ENCODE measurements around the gene HELQ. TPM values are rescaled to one million over a fixed set of nuclear protein-coding genes. Genes with fewer than 3 reads are reported as not detected.
"Not testable (repeated sequence)": the region's sequence is repeated elsewhere in the genome, so short reads cannot be mapped to it uniquely, and the experiment has no call there.

Gene HELQ
- total RNA-seq = 10 to 100 TPM; 18.2 to 20.6 TPM
- polyA plus RNA-seq (ENCODE audit: insufficient read length in 2 of 2) = 10 to 100 TPM in 1 of 2 donors, 1 to 10 TPM in 1; 9.2 to 10.2 TPM
- long read RNA-seq, donor 1 = 0 reads
- long read RNA-seq, donor 2, partial matches to known transcripts = 7 of 33 reads
- long read RNA-seq, donor 2, other reads (novel, unspliced or antisense) = 26 of 33 reads
- long read RNA-seq, donor 3, partial matches to known transcripts = 0 of 2 reads
- long read RNA-seq, donor 3, other reads (novel, unspliced or antisense) = 0 of 2 reads
- long read RNA-seq, donor 4, transcript HELQ-202 (2 exons, 744 nt) = major isoform, 5 of 14 reads
- long read RNA-seq, donor 4, partial matches to known transcripts = 8 of 14 reads
- long read RNA-seq, donor 4, other reads (novel, unspliced or antisense) = 0 of 14 reads

- no peaks in the 10 kb centered on the region for H3K9me3 ChIP-seq (ENCODE audit: control insufficient read depth, insufficient read depth, low read length)
- WGBS (ENCODE audit: insufficient coverage) = under 1% methylated on average over 53 of the region's 58 CpGs
- peaks cover 7% of the 10 kb centered on the region for H3K4me1 ChIP-seq (ENCODE audit: control insufficient read depth, insufficient read depth, low read length)
- peak within 1 kb of the TSS; percentile 97 for H3K27ac ChIP-seq (ENCODE audit: low read depth, low read length)
- peak; percentile 95 to 100 (median 98) for DNase-seq (ENCODE audit: low read depth in 4 of 6, low spot score in 6 of 6)
- H3K27me3 ChIP-seq (ENCODE audit: control insufficient read depth, insufficient read depth, low read length) = no peaks in the 10 kb centered on the region
- peaks cover 12% of the 10 kb centered on the region for H3K36me3 ChIP-seq (ENCODE audit: control insufficient read depth, insufficient read depth, low read length)
- peak within 1 kb of the TSS; percentile 98 for H3K4me3 ChIP-seq (ENCODE audit: low read depth, low read length)
These were observed at the start of gene HELQ, which contains the start of gene MRPS18C for GRCh38 chr4:83455281-83456183. TSS of gene HELQ (minus strand) at chr4:83455823. CDS start at chr4:83455693, 130 bp downstream. TSS of gene MRPS18C (plus strand) at chr4:83456058. CDS start at chr4:83456078, 20 bp downstream.

GRCh38 chr4:83504996-83505395 lies 49.4 kb upstream of the HELQ start:
- no peak for DNase-seq (ENCODE audit: low read depth in 4 of 6, low spot score in 6 of 6)
- no peak overlapping the region for H3K27ac ChIP-seq (ENCODE audit: low read depth, low read length)
- WGBS (ENCODE audit: insufficient coverage) = 89% methylated on average over 8 of the region's 10 CpGs
- H3K4me1 ChIP-seq (ENCODE audit: control insufficient read depth, insufficient read depth, low read length) = no peaks in the 10 kb centered on the region
- H3K27me3 ChIP-seq (ENCODE audit: control insufficient read depth, insufficient read depth, low read length) = no peaks in the 10 kb centered on the region
- H3K4me3 ChIP-seq (ENCODE audit: low read depth, low read length) = no peak overlapping the region
- H3K36me3 ChIP-seq (ENCODE audit: control insufficient read depth, insufficient read depth, low read length) = no peaks in the 10 kb centered on the region
- H3K9me3 ChIP-seq (ENCODE audit: control insufficient read depth, insufficient read depth, low read length) = no peaks in the 10 kb centered on the region

GRCh38 chr4:83504503-83504902 lies 48.9 kb upstream of the HELQ start:
- 72% methylated on average over 2 of the region's 4 CpGs for WGBS (ENCODE audit: insufficient coverage)
- no peak for DNase-seq (ENCODE audit: low read depth in 4 of 6, low spot score in 6 of 6)

GRCh38 chr4:83503974-83504373 lies 48.4 kb upstream of the HELQ start:
- Histone ChIP-seq H3K27me3 (ENCODE audit: control insufficient read depth, insufficient read depth, low read length) (no peaks in the 10 kb centered on the region), H3K36me3 (ENCODE audit: control insufficient read depth, insufficient read depth, low read length) (no peaks in the 10 kb centered on the region), H3K9me3 (ENCODE audit: control insufficient read depth, insufficient read depth, low read length) (no peaks in the 10 kb centered on the region), H3K4me3 (ENCODE audit: low read depth, low read length) (no peak overlapping the region), H3K27ac (ENCODE audit: low read depth, low read length) (no peak overlapping the region), H3K4me1 (ENCODE audit: control insufficient read depth, insufficient read depth, low read length) (no peaks in the 10 kb centered on the region)
- DNase-seq (ENCODE audit: low read depth in 4 of 6, low spot score in 6 of 6) = no peak

More at GRCh38 chr4:83504503-83504902, 48.9 kb upstream of the HELQ start:
- Histone ChIP-seq H3K9me3 (ENCODE audit: control insufficient read depth, insufficient read depth, low read length) (no peaks in the 10 kb centered on the region), H3K4me1 (ENCODE audit: control insufficient read depth, insufficient read depth, low read length) (no peaks in the 10 kb centered on the region), H3K4me3 (ENCODE audit: low read depth, low read length) (no peak overlapping the region), H3K36me3 (ENCODE audit: control insufficient read depth, insufficient read depth, low read length) (no peaks in the 10 kb centered on the region), H3K27ac (ENCODE audit: low read depth, low read length) (no peak overlapping the region), H3K27me3 (ENCODE audit: control insufficient read depth, insufficient read depth, low read length) (no peaks in the 10 kb centered on the region)

GRCh38 chr4:83501671-83502070 lies 46.0 kb upstream of the HELQ start:
- H3K36me3 ChIP-seq (ENCODE audit: control insufficient read depth, insufficient read depth, low read length); H3K4me1 ChIP-seq (ENCODE audit: control insufficient read depth, insufficient read depth, low read length); H3K27me3 ChIP-seq (ENCODE audit: control insufficient read depth, insufficient read depth, low read length); DNase-seq (ENCODE audit: low read depth in 4 of 6, low spot score in 6 of 6); H3K9me3 ChIP-seq (ENCODE audit: control insufficient read depth, insufficient read depth, low read length); H3K27ac ChIP-seq (ENCODE audit: low read depth, low read length); H3K4me3 ChIP-seq (ENCODE audit: low read depth, low read length): not testable (repeated sequence)
- WGBS (ENCODE audit: insufficient coverage) = 95% methylated on average over 3 of the region's 3 CpGs

- Histone ChIP-seq H3K36me3 (ENCODE audit: control insufficient read depth, insufficient read depth, low read length) (no peaks in the 10 kb centered on the region), H3K4me1 (ENCODE audit: control insufficient read depth, insufficient read depth, low read length) (no peaks in the 10 kb centered on the region), H3K4me3 (ENCODE audit: low read depth, low read length) (no peak overlapping the region), H3K27me3 (ENCODE audit: control insufficient read depth, insufficient read depth, low read length) (no peaks in the 10 kb centered on the region), H3K9me3 (ENCODE audit: control insufficient read depth, insufficient read depth, low read length) (no peaks in the 10 kb centered on the region), H3K27ac (ENCODE audit: low read depth, low read length) (no peak overlapping the region)
- DNase-seq (ENCODE audit: low read depth in 4 of 6, low spot score in 6 of 6) = no peak
- WGBS (ENCODE audit: insufficient coverage) = no CpG with 5 or more reads among the region's 1 CpG
These were observed 42.6 kb upstream of the HELQ start for GRCh38 chr4:83498187-83498586.

GRCh38 chr4:83496085-83496917 lies 40.7 kb upstream of the HELQ start:
- WGBS (ENCODE audit: insufficient coverage) = 61% methylated on average over 5 of the region's 8 CpGs
- not testable (repeated sequence) for H3K27me3 ChIP-seq (ENCODE audit: control insufficient read depth, insufficient read depth, low read length); H3K4me1 ChIP-seq (ENCODE audit: control insufficient read depth, insufficient read depth, low read length); H3K9me3 ChIP-seq (ENCODE audit: control insufficient read depth, insufficient read depth, low read length); H3K4me3 ChIP-seq (ENCODE audit: low read depth, low read length); H3K36me3 ChIP-seq (ENCODE audit: control insufficient read depth, insufficient read depth, low read length); H3K27ac ChIP-seq (ENCODE audit: low read depth, low read length)
- DNase-seq (ENCODE audit: low read depth in 4 of 6, low spot score in 6 of 6) = peak in 1 of 6 donors; percentile 18

GRCh38 chr4:83490876-83491450 lies 35.3 kb upstream of the HELQ start:
- peak in 2 of 6 donors; percentile 9 to 14 for DNase-seq (ENCODE audit: low read depth in 4 of 6, low spot score in 6 of 6)

More at GRCh38 chr4:83490876-83491450, 35.3 kb upstream of the HELQ start:
- no peaks in the 10 kb centered on the region for H3K27me3 ChIP-seq (ENCODE audit: control insufficient read depth, insufficient read depth, low read length)
- H3K9me3 ChIP-seq (ENCODE audit: control insufficient read depth, insufficient read depth, low read length) = no peaks in the 10 kb centered on the region
- H3K4me3 ChIP-seq (ENCODE audit: low read depth, low read length) = no peak overlapping the region
- no peaks in the 10 kb centered on the region for H3K36me3 ChIP-seq (ENCODE audit: control insufficient read depth, insufficient read depth, low read length)
- WGBS (ENCODE audit: insufficient coverage) = no CpG with 5 or more reads among the region's 1 CpG
- H3K27ac ChIP-seq (ENCODE audit: low read depth, low read length) = no peak overlapping the region
- H3K4me1 ChIP-seq (ENCODE audit: control insufficient read depth, insufficient read depth, low read length) = no peaks in the 10 kb centered on the region
